Endothelial cell of umbilical vein (primary cell): ENCODE results near the gene THEM4. TPM values are rescaled to one million over a fixed set of nuclear protein-coding genes. Genes with fewer than 3 reads are reported as not detected.

Experiments
- BruUV-seq: library from RNA; stranded (reverse); fragments of 400-500 nt; replicated peaks from 2 replicates; lab custom pipeline; 2021; lab: Mats Ljungman, UMichigan
- CTCF ChIA-PET: fragments of 300-600, 350-600 bp; sonication (Branson Sonifier 250); formaldehyde crosslinking; loops from one replicate; lab custom pipeline; 2021; ENCODE audit warnings: antibody characterized with exemption, inconsistent platforms; lab: Charles Lee
- POLR2A ChIA-PET: fragments of 300-600, 350-600 bp; sonication (Branson Sonifier 250); formaldehyde crosslinking; loops from one replicate; lab custom pipeline; 2021; ENCODE audit warnings: antibody characterized with exemption, inconsistent platforms; lab: Charles Lee
- DNase-seq: peaks from one replicate; pipeline ENCODE4 v3.0.0-alpha.2; 2011; ENCODE audit warnings: low read depth, low spot score
- FAIRE-seq: peaks from 2 replicates; lab custom pipeline; 2011; peaks lifted over from hg19 to GRCh38; lab: Jason Lieb, UNC
- H2AFZ ChIP-seq: 2 replicates; pipeline ENCODE4 v1.6.0; 2012; ENCODE audit warnings: low read depth, low read length, control low read depth, inconsistent platforms
- H3K27ac ChIP-seq: 2 replicates; pipeline ENCODE4 v1.5.1; 2011; ENCODE audit warnings: low read depth, mild to moderate bottlenecking, control low read depth, low read length, moderate library complexity; ENCODE audit not compliant: insufficient read depth
- H3K27me3 ChIP-seq, 2 experiments: 2 replicates each; pipeline versions ENCODE4 v1.6.0 to v1.6.1; 2011; ENCODE audit warnings: low read length in 2 of 2, mixed read lengths in 1 of 2; ENCODE audit not compliant: control insufficient read depth in 2 of 2, insufficient read depth in 2 of 2
- H3K36me3 ChIP-seq, 2 experiments: 2 replicates in 1 of 2; 3 replicates in 1 of 2; pipeline ENCODE4 v1.5.1; 2011; ENCODE audit warnings: low read length in 2 of 2, mild to moderate bottlenecking in 1 of 2, moderate library complexity in 1 of 2; ENCODE audit not compliant: control insufficient read depth in 2 of 2, insufficient read depth in 2 of 2; ENCODE audit errors: extremely low read depth in 1 of 2
- H3K4me1 ChIP-seq: 3 replicates; pipeline ENCODE4 v1.5.1; 2011; ENCODE audit warnings: mild to moderate bottlenecking, low read length; ENCODE audit not compliant: control insufficient read depth, insufficient read depth; ENCODE audit errors: extremely low read depth
- H3K4me2 ChIP-seq: 2 replicates; pipeline ENCODE4 v1.6.1; 2011; ENCODE audit warnings: low read length, control low read depth, mixed read lengths; ENCODE audit not compliant: insufficient read depth
- H3K4me3 ChIP-seq, 3 experiments: fragments of 200-600 bp in 1 of 3; sonication (generic), shearing (Covaris generic) in 1 of 3; replicated peaks in 1 of 3; 2 replicates each; pipeline ENCODE4 v1.5.1; 2011 to 2016; ENCODE audit warnings: control low read depth in 3 of 3, low read length in 3 of 3, mild to moderate bottlenecking in 2 of 3, inconsistent platforms in 1 of 3, low read depth in 1 of 3, moderate library complexity in 1 of 3; ENCODE audit not compliant: insufficient read depth in 1 of 3
- H3K79me2 ChIP-seq: 2 replicates; pipeline ENCODE4 v1.6.0; 2012; ENCODE audit warnings: low read length, inconsistent platforms; ENCODE audit not compliant: control insufficient read depth, insufficient read depth
- H3K9ac ChIP-seq: replicated peaks from 2 replicates; pipeline ENCODE3; 2011; ENCODE audit warnings: low read length, control low read depth; ENCODE audit not compliant: insufficient read depth; ENCODE audit errors: extremely low read depth
- H3K9me1 ChIP-seq: replicated peaks from 3 replicates; pipeline ENCODE4 v1.6.0; 2011; ENCODE audit warnings: mild to moderate bottlenecking, low read length; ENCODE audit not compliant: control insufficient read depth, insufficient read depth; ENCODE audit errors: extremely low read depth
- H3K9me3 ChIP-seq: replicated peaks from 2 replicates; pipeline ENCODE4 v1.5.1; 2012; ENCODE audit warnings: low read length, inconsistent platforms; ENCODE audit not compliant: control insufficient read depth, insufficient read depth
- H4K20me1 ChIP-seq: replicated peaks from 2 replicates; pipeline ENCODE3; 2011; ENCODE audit warnings: mild to moderate bottlenecking, low read length; ENCODE audit not compliant: control insufficient read depth, insufficient read depth; ENCODE audit errors: extremely low read depth
- CTCF ChIP-seq, 2 donors: IDR thresholded peaks; 1 replicate in 1 of 2; 2 replicates in 1 of 2; pipeline ENCODE4 v1.5.1; 2011; ENCODE audit warnings: low read length in 2 of 2, mild to moderate bottlenecking in 2 of 2, moderate library complexity in 2 of 2, control low read depth in 1 of 2, inconsistent platforms in 1 of 2, low read depth in 1 of 2; ENCODE audit not compliant: insufficient read depth in 1 of 2; ENCODE audit errors: extremely low read depth in 1 of 2
- FOS ChIP-seq: IDR thresholded peaks from 2 replicates; pipeline ENCODE4 v1.6.1; 2011; ENCODE audit warnings: mild to moderate bottlenecking, low read length, moderate library complexity, borderline replicate concordance; ENCODE audit not compliant: insufficient read depth
- GATA2 ChIP-seq: IDR thresholded peaks from 2 replicates; pipeline ENCODE4 v1.7.0; 2011; ENCODE audit warnings: low read depth, mild to moderate bottlenecking, moderate library complexity, mixed read lengths, low read length; ENCODE audit not compliant: insufficient read length, insufficient read depth
- JUN ChIP-seq: IDR thresholded peaks from 2 replicates; pipeline ENCODE4 v1.6.1; 2011; ENCODE audit warnings: borderline replicate concordance, low read depth; ENCODE audit not compliant: insufficient read length, insufficient read depth
- MAX ChIP-seq: IDR thresholded peaks from 2 replicates; pipeline ENCODE4 v1.6.1; 2011; ENCODE audit not compliant: insufficient read depth, insufficient read length
- POLR2AphosphoS5 ChIP-seq: IDR thresholded peaks from 2 replicates; pipeline ENCODE4 v1.6.1; 2012; ENCODE audit warnings: low read depth, mild to moderate bottlenecking, control low read depth, low read length, moderate library complexity; ENCODE audit not compliant: insufficient read depth
- dilution Hi-C: fragments of 300-500 bp; cut with MboI; formaldehyde crosslinking; loops from one replicate; pipeline ENCODE4 v1.15.0; 2019; ENCODE audit warnings: low sequenced_read_pairs; ENCODE audit not compliant: extremely low pct_ligation_motif_present
- intact Hi-C: fragments of 100-400 bp; cut with micrococcal nuclease; formaldehyde crosslinking; loops from one replicate; pipeline ENCODE4 v1.10.0; 2022
- polyA plus RNA-seq, 4 experiments: library from polyadenylated mRNA; depleted of rRNA in 3 of 4; stranded (reverse) in 3 of 4; unstranded in 1 of 4; fragments of >200 nt; gene quantifications; 2 replicates each; pipeline versions ENCODE4 v1.2.1 to v1.2.3, GENCODE V29; 2011 to 2012; ENCODE audit warnings: missing spikeins in 1 of 4
- total RNA-seq: library from RNA; stranded (reverse); gene quantifications from 2 replicates; pipeline ENCODE4 v1.2.3, GENCODE V29; 2021

THEM4 gene
- total and polyA plus RNA-seq, 2 donors (not counting 3 experiments of a cell fraction or from before 2014, with no cell fraction given) = 22.3 to 24.9 TPM

GRCh38 chr1:151948506-151948905 lies 39.2 kb upstream of the THEM4 start:
- Histone ChIP-seq H3K27me3 (no peaks in the 10 kb centered on the region), H4K20me1 (no peaks in the 10 kb centered on the region), H3K9me3 (no peaks in the 10 kb centered on the region), H3K27ac (no peak overlapping the region), H3K4me1 (peaks cover 19% of the 10 kb centered on the region), H3K4me3 (no peak overlapping the region), H3K36me3 (no peaks in the 10 kb centered on the region), H2AFZ (no peak overlapping the region), H3K79me2 (no peaks in the 10 kb centered on the region), H3K4me2 (no peak overlapping the region), H3K9ac (no peak overlapping the region), H3K9me1 (no peaks in the 10 kb centered on the region)
- BruUV-seq = no TSS peak
- intact Hi-C loops = no loop called here
- dilution Hi-C loops = no loop called here
- DNase-seq = no peak
- CTCF ChIA-PET = interaction anchor here (0.8 to 1.8 kb wide), 4 partner anchors 11 to 53 kb away, joined by 3 to 6 read pairs (median 3); no protein-coding TSS in a partner anchor
- no peak for TF ChIP-seq CTCF (IDR thresholded peaks at IDR 0.05; ENCODE audit: extremely low read depth in 1 of 2, insufficient read depth in 1 of 2, low read depth in 1 of 2, low read length in 2 of 2)
- no peak for TF ChIP-seq MAX
- POLR2A ChIA-PET = interaction anchor here (0.7 kb wide), 1 partner anchor 39 kb away, joined by 3 read pairs; no protein-coding TSS in a partner anchor
- no peak for FAIRE-seq

- dilution Hi-C loops = no loop called here
Observed at GRCh38 chr1:151947140-151947539, 37.8 kb upstream of the THEM4 start.

More at GRCh38 chr1:151947140-151947539, 37.8 kb upstream of the THEM4 start:
- ChIA-PET CTCF (interaction anchor here (0.8 to 2.2 kb wide), 4 partner anchors 12 to 106 kb away, joined by 3 to 10 read pairs (median 7); no protein-coding TSS in a partner anchor), POLR2A (no interaction called here)
- Histone ChIP-seq H3K36me3 (no peaks in the 10 kb centered on the region), H3K4me2 (no peak overlapping the region), H2AFZ (no peak overlapping the region), H3K4me1 (peaks cover 19% of the 10 kb centered on the region), H4K20me1 (no peaks in the 10 kb centered on the region), H3K9me1 (no peaks in the 10 kb centered on the region), H3K27ac (peak overlapping the region; percentile 26), H3K9me3 (no peaks in the 10 kb centered on the region), H3K9ac (no peak overlapping the region), H3K79me2 (no peaks in the 10 kb centered on the region), H3K27me3 (no peaks in the 10 kb centered on the region), H3K4me3 (no peak overlapping the region)
- no TSS peak for BruUV-seq
- intact Hi-C loops = loop anchor here (2.0 kb wide), 1 partner anchor 14 kb away; no protein-coding TSS in a partner anchor
- TF ChIP-seq POLR2AphosphoS5 (no peak), FOS (peak; percentile 55), GATA2 (no peak), JUN (peak; percentile 49)
- DNase-seq (peak; percentile 36), FAIRE-seq (peak; percentile 58)
